GM19023 (cell line): Measurements from ENCODE around the gene PSMD10.

Source experiments
- ATAC-seq: cut with Tn5 transposase; IDR thresholded peaks from one replicate; pipeline ENCODE4 v1.9.1; 2021; ENCODE audit warnings: mild to moderate bottlenecking, moderate library complexity; ENCODE audit not compliant: unreplicated experiment

Gene PSMD10

GRCh38 chrX:108081110-108081509 lies 10.2 kb downstream of the PSMD10 start:
- ATAC-seq, result no peak

- ATAC-seq, result no peak
These were observed 18.6 kb downstream of the PSMD10 start for GRCh38 chrX:108072746-108073145.

GRCh38 chrX:108071578-108071977 lies 19.8 kb downstream of the PSMD10 start:
- no peak for ATAC-seq

- ATAC-seq, result no peak
These were observed 20.5 kb downstream of the PSMD10 start for GRCh38 chrX:108070891-108071290.

- no peak for ATAC-seq
These were observed 23.2 kb downstream of the PSMD10 start for GRCh38 chrX:108068121-108068520.

GRCh38 chrX:108064613-108065012 lies 26.7 kb downstream of the PSMD10 start:
- ATAC-seq, result peak; percentile 60

- peak; percentile 38 for ATAC-seq
These were observed 27.3 kb downstream of the PSMD10 start for GRCh38 chrX:108064001-108064400.

- ATAC-seq, result no peak
These were observed 31.5 kb downstream of the PSMD10 start for GRCh38 chrX:108059801-108060200.

GRCh38 chrX:108055546-108055945 lies 35.8 kb downstream of the PSMD10 start:
- ATAC-seq, result no peak

- no peak for ATAC-seq
These were observed 38.1 kb downstream of the PSMD10 start for GRCh38 chrX:108053218-108053617.

GRCh38 chrX:108049649-108050048 lies 41.7 kb downstream of the PSMD10 start:
- ATAC-seq, result no peak

GRCh38 chrX:108044554-108045256 lies 46.6 kb downstream of the PSMD10 start, which contains the start of gene VSIG1:
Gene VSIG1, plus strand, starts transcription at chrX:108045065. Its CDS starts 66 bp downstream, at chrX:108045131.
- no peak for ATAC-seq

- no peak for ATAC-seq
These were observed 54.9 kb downstream of the PSMD10 start for GRCh38 chrX:108036298-108036973.

GRCh38 chrX:108034725-108035124 lies 56.6 kb downstream of the PSMD10 start:
- ATAC-seq, result no peak
